Retinal pigment epithelial cell (primary cell): ENCODE data around the gene DYRK1B.

Source experiments
- DNase-seq: peaks from one replicate; pipeline ENCODE4 v3.0.0-alpha.2; 2010; ENCODE audit warnings: low read depth
- H3K4me3 ChIP-seq: 2 replicates; pipeline ENCODE4 v1.5.1; 2011; ENCODE audit warnings: mild to moderate bottlenecking, low read length, control low read depth, moderate library complexity
- TF ChIP-seq, protein P1 (sequence below): conservative IDR thresholded peaks from 2 replicates; pipeline ENCODE4 v1.5.1; 2011; ENCODE audit warnings: low read depth, low read length, control low read depth, inconsistent platforms

The DYRK1B gene

DNA sequence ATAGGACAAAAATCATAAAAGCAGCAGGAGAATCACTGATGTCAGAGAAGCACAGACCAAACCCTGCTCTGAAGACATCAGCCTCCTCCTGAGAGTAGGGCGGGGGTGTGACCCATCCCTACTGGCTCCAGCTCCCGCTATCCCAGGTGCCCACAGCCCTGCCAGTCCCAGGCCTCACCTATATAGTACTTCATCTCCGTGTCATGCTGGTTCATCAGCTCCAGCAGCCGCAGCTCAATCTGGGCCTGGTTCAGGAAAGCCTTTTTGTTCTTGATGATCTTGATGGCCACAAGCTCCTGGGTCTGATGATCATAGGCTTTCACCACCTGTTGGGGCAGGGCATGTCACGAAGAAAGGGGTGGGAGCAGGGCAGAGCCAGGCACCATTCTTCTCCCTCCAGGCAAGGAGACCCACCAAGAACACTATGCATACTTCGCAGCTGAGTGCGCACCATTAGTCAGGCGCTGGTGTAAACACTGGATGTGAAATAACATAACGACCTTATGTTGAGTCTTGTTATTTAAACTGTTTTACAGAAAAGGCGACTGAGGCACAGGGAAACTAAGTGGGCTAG is 4.2 kb downstream of the DYRK1B start:
- TF ChIP-seq, protein P1, sequence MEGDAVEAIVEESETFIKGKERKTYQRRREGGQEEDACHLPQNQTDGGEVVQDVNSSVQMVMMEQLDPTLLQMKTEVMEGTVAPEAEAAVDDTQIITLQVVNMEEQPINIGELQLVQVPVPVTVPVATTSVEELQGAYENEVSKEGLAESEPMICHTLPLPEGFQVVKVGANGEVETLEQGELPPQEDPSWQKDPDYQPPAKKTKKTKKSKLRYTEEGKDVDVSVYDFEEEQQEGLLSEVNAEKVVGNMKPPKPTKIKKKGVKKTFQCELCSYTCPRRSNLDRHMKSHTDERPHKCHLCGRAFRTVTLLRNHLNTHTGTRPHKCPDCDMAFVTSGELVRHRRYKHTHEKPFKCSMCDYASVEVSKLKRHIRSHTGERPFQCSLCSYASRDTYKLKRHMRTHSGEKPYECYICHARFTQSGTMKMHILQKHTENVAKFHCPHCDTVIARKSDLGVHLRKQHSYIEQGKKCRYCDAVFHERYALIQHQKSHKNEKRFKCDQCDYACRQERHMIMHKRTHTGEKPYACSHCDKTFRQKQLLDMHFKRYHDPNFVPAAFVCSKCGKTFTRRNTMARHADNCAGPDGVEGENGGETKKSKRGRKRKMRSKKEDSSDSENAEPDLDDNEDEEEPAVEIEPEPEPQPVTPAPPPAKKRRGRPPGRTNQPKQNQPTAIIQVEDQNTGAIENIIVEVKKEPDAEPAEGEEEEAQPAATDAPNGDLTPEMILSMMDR: no peak
- no peak overlapping the region for H3K4me3 ChIP-seq
- DNase-seq: no peak

DNA sequence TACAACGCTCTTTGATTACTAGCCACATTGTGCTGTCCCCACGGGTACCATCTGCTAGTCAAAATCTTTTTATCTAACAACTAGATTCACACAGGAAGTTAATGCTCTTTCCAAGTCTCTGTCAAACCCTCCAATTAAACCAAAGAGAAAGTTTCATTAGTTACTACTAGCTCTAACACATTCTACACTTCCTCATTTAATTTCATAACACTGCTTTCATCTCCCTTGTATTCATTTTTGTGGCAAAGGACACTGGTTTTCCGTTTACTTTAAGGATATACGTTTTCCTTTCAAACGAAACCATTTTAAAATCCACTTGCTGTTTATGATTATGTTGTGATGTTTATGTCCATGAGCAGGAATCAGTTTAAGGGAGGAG is 5.3 kb downstream of the DYRK1B start:
- H3K4me3 ChIP-seq: no peak overlapping the region
- TF ChIP-seq, protein P1: no peak
- DNase-seq: no peak

DNA sequence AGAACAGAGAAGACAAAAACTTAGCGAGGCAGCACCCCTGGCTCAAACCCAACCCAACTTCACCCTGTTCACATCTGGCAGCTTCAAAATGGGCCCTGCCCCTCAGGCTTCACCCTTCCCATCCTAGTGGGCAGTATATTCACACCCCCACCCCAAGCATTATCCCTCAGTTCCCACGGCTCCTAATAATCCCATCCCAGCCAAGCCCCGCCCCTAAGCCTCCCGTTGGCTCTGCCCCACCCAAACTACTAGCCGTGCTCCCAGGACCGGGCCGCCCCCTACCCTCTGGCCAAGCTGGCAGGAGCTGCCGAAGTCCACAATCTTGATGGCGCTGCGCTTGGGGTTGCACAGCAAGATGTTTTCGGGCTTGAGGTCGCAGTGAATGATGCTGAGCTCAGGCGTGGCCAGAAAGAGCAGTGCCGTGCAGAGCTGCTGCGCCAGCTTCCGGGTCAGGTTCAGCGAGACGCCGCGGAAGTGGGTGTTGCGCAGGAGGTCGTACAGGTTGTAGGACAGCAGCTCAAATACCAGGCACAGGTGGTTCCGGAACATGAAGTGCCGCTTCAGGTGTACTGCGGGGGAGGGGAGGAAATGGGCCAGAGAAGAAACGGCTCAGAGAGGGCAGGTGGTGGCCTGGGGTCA is 5.8 kb downstream of the DYRK1B start:
- no peak overlapping the region for H3K4me3 ChIP-seq
- TF ChIP-seq, protein P1: no peak

DNA sequence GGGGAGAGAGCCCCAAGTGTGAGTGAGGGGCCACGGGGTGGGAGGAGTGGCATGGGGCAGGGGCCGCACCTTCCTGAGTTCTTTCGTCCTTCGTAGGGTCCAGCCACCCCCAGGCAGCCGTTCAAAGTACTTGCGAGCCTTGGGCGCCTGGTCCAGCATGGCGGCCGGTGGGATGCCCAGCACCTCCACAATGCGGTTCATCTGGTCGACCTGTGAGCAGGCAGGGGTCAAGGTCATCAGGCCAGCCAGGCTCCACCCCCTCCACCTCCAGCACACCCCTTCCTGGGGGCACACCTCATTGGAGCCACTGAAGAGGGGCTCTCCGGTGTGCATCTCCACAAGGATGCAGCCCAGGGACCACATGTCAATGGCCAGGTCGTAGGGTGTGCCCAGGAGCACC is 6.7 kb downstream of the DYRK1B start:
- TF ChIP-seq, protein P1: no peak
- no peak for DNase-seq
- no peak overlapping the region for H3K4me3 ChIP-seq

More for the DNA sequence above, 5.8 kb downstream of the DYRK1B start:
- DNase-seq: no peak

DNA sequence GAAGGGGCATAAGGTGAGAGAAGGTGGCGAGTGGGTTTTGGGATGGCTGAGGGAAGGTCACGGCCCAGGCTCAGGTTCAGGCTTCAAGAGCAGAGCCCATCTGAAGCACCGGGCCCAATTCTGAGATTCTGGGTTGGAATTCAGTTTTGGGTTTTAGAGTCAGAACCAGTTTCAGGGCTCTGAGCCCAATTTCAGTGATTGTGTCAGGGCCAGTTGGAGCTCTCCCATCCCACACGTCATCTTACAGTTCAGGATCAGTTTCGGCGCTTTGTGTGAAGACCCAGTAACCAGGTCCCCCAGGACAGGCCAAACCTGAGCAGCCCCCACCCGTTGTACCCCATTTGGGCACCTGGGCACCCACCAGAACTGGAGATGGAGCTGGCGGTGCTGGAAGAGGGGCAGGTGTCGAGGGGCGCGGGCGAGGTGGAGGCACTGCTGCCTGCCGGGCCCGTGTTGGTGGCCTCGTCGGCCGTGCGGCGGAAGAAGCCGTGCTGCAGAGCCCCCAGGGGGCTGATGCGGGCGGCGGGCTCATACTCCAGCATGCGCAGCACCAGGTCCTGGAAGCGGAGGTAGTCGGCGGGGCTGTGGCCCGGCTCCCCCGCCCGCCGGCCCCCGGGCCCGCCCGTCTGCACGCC is 7.5 kb downstream of the DYRK1B start:
- TF ChIP-seq, protein P1: no peak
- no peak overlapping the region for H3K4me3 ChIP-seq

DNA sequence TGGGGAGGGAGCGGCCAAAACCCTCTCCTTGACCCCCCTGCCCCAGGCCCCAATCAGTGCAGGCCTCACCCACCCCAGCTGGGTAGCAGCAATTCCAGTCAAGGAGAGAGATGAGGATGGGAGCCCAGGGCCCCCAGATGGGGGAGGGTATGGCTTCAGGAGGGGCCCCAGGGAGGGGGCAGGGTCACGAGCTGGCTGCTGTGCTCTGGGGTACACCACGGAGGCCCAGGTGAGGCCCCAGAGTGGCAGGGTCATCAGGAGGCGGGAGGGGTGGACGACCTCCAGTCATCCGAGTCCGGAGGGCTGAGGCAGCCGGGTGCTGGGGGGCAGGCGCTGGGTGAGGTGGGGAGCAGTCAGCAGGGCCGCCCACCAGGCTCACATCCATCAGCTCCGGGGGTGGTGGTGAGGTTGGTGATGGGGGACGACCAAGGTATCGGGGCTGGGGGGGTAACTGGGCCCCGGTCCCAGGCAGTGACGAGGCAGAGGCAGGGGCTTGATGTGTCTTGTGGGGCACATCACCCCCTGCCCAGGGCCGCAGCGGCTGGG is 8.4 kb downstream of the DYRK1B start:
- TF ChIP-seq, protein P1: no peak
- no peak for DNase-seq
- H3K4me3 ChIP-seq: no peak overlapping the region

More for the DNA sequence above, 7.5 kb downstream of the DYRK1B start:
- DNase-seq: no peak
